Activated T-helper 17 cell treated with anti-CD3 and anti-CD28 coated beads, Interleukin-2, amount 50 U/mL, for 72 hours (primary cell): ENCODE results near the gene FAM78A. TPM values are rescaled to one million over a fixed set of nuclear protein-coding genes. Genes with fewer than 3 reads are reported as not detected.
A peak's percentile ranks its signal among the peaks of the same experiment; 100 is the strongest.
"Not testable (repeated sequence)": the region's sequence is repeated elsewhere in the genome, so short reads cannot be mapped to it uniquely, and the experiment has no call there.

Experiments
- ATAC-seq: fragments of 150-1000 bp; cut with Tn5 transposase; replicated peaks from 2 replicates; pipeline ENCODE4 v1.10.0; 2021; ENCODE audit warnings: mild to moderate bottlenecking, moderate library complexity
- H3K27ac Mint-ChIP-seq: one replicate; pipeline ENCODE4 v1.8.0; 2022; ENCODE audit warnings: mixed read lengths
- H3K27me3 Mint-ChIP-seq: one replicate; pipeline ENCODE4 v1.8.0; 2022; ENCODE audit warnings: mixed read lengths
- H3K36me3 Mint-ChIP-seq: one replicate; pipeline ENCODE4 v1.8.0; 2022; ENCODE audit warnings: low read depth, mild to moderate bottlenecking, mixed read lengths
- H3K4me1 Mint-ChIP-seq: one replicate; pipeline ENCODE4 v1.8.0; 2022; ENCODE audit warnings: mixed read lengths
- H3K4me3 Mint-ChIP-seq: one replicate; pipeline ENCODE4 v1.8.0; 2022; ENCODE audit warnings: mild to moderate bottlenecking, mixed read lengths
- H3K9me3 Mint-ChIP-seq: one replicate; pipeline ENCODE4 v1.8.0; 2022; ENCODE audit warnings: mixed read lengths
- total RNA-seq, 2 donors: library from RNA; stranded (reverse); gene quantifications; one replicate each; pipeline ENCODE4 v1.2.3, GENCODE V29; 2022

The FAM78A gene
- total RNA-seq, 2 donors from 2014 or later = 29.1 to 50.2 TPM

DNA sequence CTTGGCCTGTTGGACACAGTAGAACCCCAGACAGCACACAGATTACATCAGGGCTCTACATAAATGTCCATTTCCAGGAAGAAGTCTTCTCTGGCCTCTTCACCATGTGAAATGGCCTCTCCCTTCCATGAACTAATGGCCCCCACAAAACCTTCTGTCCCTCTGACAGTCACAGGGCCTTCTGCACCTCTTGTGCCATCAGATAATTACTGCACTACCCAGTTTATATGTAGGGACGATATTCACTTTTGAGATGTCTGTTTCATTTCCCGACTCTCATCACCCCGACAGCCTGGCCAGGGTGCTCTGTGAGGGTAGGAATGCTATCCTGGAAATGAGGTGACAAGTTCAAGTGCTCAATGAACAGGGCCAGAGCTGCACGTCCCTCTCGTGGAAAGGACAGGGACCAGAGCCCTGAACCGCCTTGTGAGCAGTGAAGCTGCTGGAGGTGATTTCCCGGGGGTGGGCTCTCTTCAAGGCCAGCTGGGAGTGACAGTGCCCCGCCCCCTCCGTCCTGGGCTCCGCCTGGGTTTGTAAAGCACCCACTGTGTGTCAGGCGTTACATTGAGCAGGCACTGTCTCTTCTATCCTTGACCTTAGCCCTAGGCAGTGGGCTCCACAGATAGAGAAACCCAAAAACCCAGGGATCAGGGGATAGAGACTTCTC, 3.0 kb upstream of the FAM78A start:
- Mint-ChIP-seq H3K9me3 (no peaks in the 10 kb centered on the region), H3K27me3 (peaks cover 6% of the 10 kb centered on the region), H3K36me3 (peaks cover 22% of the 10 kb centered on the region), H3K4me3 (peak overlapping the region; percentile 84), H3K27ac (no peak overlapping the region), H3K4me1 (peaks cover 9% of the 10 kb centered on the region)
- ATAC-seq = no peak

- Mint-ChIP-seq H3K27ac (peak overlapping the region; percentile 90), H3K4me3 (peak overlapping the region; percentile 84), H3K36me3 (peaks cover 28% of the 10 kb centered on the region), H3K4me1 (peaks cover 9% of the 10 kb centered on the region), H3K9me3 (no peaks in the 10 kb centered on the region), H3K27me3 (peaks cover 6% of the 10 kb centered on the region)
- ATAC-seq = no peak
Measured at GRCh38 chr9:131278702-131279111, 2.4 kb upstream of the FAM78A start.

DNA sequence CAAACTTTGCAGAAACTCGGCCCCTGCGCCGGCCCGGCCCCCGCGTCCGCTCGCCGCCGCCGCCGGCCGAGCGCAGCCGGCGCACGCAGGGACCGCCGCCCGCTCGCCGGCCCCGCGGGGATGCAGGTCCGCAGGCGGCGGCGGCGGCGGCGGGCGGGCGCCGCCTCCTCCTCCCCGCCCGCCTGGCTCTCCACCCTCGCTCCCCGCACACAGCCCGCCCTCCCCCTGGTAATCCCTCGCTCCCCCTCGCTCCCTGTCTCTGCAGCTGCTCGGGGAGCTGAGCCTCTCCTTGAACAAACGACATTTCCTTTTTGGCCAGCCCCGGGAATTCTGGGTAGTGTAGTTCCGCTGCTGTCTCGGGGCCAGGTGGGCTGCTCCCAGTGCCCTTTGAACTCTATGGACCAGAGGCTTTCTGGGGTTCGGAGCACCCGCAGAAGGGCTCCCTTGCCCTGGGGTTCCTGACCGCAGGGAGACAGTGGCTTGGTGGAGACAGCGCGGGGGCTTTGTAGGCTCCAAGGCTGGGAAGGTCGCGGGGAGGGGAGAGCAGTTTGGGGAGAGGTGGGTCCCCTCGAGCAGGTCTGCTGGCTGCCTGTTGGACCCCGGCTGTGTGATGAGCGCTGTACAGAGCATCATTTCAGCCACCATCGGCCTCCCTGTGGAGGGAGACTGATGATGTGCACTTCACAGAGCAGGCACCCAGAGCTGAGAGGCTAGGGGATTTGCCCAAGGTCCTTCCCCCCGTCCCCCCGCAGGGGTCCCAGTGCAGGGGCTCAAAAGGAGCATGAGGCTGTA, 1.8 kb upstream of the FAM78A start:
- Mint-ChIP-seq H3K36me3 (peaks cover 34% of the 10 kb centered on the region), H3K4me3 (peak overlapping the region; percentile 84), H3K9me3 (no peaks in the 10 kb centered on the region), H3K4me1 (peaks cover 9% of the 10 kb centered on the region), H3K27me3 (peaks cover 6% of the 10 kb centered on the region), H3K27ac (peak overlapping the region; percentile 90)
- peak; percentile 28 for ATAC-seq

GRCh38 chr9:131277287-131277909, 1.1 kb upstream of the FAM78A start:
- no peak overlapping the region for H3K27ac Mint-ChIP-seq

DNA sequence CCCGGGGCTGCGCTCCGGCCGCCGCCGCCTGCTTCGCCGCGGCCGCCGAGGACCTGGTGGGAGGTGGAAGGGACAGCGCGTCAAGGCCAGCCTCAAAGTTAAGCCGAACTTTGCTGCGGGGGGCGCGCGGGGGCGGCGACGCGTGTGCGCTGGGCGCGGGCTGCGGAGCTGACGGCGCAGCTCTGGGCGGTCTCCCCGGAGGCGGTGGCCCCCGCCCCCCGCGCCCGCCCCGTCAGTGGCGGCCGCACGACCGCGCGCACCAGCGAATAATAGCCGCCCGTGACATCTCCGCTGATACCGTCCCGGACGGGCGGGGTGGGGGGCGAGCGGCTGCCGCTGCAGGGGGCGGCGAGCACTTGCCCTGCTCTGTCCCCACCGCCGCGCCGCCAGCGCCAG, 579 bp upstream of the FAM78A start:
- Mint-ChIP-seq H3K36me3 (peaks cover 45% of the 10 kb centered on the region), H3K27me3 (peaks cover 1% of the 10 kb centered on the region), H3K9me3 (no peaks in the 10 kb centered on the region), H3K4me1 (peaks cover 7% of the 10 kb centered on the region), H3K27ac (no peak overlapping the region), H3K4me3 (peak overlapping the region; percentile 94)
- peak; percentile 20 for ATAC-seq

More at GRCh38 chr9:131277287-131277909, 1.1 kb upstream of the FAM78A start:
- Mint-ChIP-seq H3K27me3 (peaks cover 6% of the 10 kb centered on the region), H3K4me3 (peak overlapping the region; percentile 84), H3K4me1 (peaks cover 8% of the 10 kb centered on the region), H3K9me3 (no peaks in the 10 kb centered on the region), H3K36me3 (peaks cover 40% of the 10 kb centered on the region)
- no peak for ATAC-seq

GRCh38 chr9:131275332-131276093, 797 bp downstream of the FAM78A start:
- no peaks in the 10 kb centered on the region for H3K27me3 Mint-ChIP-seq
- H3K27ac Mint-ChIP-seq = peak overlapping the region; percentile 93
- peaks cover 14% of the 10 kb centered on the region for H3K4me1 Mint-ChIP-seq
- H3K36me3 Mint-ChIP-seq = peaks cover 59% of the 10 kb centered on the region
- peak overlapping the region; percentile 94 for H3K4me3 Mint-ChIP-seq
- no peaks in the 10 kb centered on the region for H3K9me3 Mint-ChIP-seq
- peak; percentile 23 for ATAC-seq

- H3K4me1 Mint-ChIP-seq = peaks cover 20% of the 10 kb centered on the region
- H3K9me3 Mint-ChIP-seq = no peaks in the 10 kb centered on the region
- peak overlapping the region; percentile 94 for H3K4me3 Mint-ChIP-seq
- peak; percentile 38 for ATAC-seq
- H3K36me3 Mint-ChIP-seq = peaks cover 65% of the 10 kb centered on the region
- H3K27ac Mint-ChIP-seq = peak overlapping the region; percentile 93
- H3K27me3 Mint-ChIP-seq = no peaks in the 10 kb centered on the region
Measured at GRCh38 chr9:131274674-131275331, 1.5 kb downstream of the FAM78A start.

- Mint-ChIP-seq H3K4me1 (peaks cover 20% of the 10 kb centered on the region), H3K9me3 (no peaks in the 10 kb centered on the region), H3K27me3 (no peaks in the 10 kb centered on the region), H3K27ac (peak overlapping the region; percentile 93), H3K4me3 (peak overlapping the region; percentile 94), H3K36me3 (peaks cover 65% of the 10 kb centered on the region)
- peak; percentile 3 for ATAC-seq
Measured at GRCh38 chr9:131273856-131274673, 2.2 kb downstream of the FAM78A start.

DNA sequence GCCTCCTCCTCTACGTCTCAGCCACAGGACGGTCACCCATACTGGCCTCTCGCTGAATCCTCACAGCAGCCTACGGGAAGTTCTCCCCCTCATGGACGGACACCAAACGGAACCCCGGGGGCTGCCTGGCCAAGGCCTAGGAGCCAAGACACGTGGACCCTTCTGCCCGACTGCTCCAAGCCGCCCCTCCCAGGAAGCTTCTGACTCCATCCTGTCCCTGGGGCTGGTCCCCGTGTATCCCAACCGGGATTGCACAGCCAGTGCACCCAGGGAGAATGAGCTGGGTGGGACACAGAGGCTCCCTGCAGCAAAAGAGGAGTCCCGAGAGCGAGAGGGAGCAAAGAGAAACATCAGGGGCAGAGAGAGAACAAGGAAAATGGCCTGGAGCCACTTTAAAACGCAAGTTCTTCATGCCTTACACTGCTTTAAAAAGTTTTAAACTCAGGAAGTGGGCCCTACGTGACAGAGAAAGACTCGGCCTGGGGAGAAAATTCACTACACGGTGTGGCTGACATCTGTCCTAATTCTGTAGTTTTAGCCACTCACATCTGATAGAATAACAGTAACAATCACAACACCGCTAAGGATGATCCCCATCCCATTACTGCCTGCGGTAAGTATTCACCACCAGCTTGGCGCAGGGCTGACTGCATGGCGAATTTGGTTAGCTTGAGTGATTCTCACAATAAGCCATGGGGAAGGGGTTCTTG, 3.0 kb downstream of the FAM78A start:
- Mint-ChIP-seq H3K4me1 (peaks cover 20% of the 10 kb centered on the region), H3K36me3 (peaks cover 65% of the 10 kb centered on the region), H3K4me3 (peak overlapping the region; percentile 94)

GRCh38 chr9:131272212-131272611, 4.1 kb downstream of the FAM78A start:
- no peaks in the 10 kb centered on the region for H3K9me3 Mint-ChIP-seq
- peaks cover 65% of the 10 kb centered on the region for H3K36me3 Mint-ChIP-seq
- no peaks in the 10 kb centered on the region for H3K27me3 Mint-ChIP-seq
- peak overlapping the region; percentile 93 for H3K27ac Mint-ChIP-seq
- ATAC-seq = no peak
- H3K4me1 Mint-ChIP-seq = peaks cover 20% of the 10 kb centered on the region
- peak overlapping the region; percentile 94 for H3K4me3 Mint-ChIP-seq

More for the DNA sequence above, 3.0 kb downstream of the FAM78A start:
- no peaks in the 10 kb centered on the region for H3K9me3 Mint-ChIP-seq
- H3K27ac Mint-ChIP-seq = peak overlapping the region; percentile 93
- ATAC-seq = no peak
- no peaks in the 10 kb centered on the region for H3K27me3 Mint-ChIP-seq

- Mint-ChIP-seq H3K27ac (peak overlapping the region; percentile 93), H3K9me3 (no peaks in the 10 kb centered on the region), H3K4me3 (peak overlapping the region; percentile 94), H3K4me1 (peaks cover 23% of the 10 kb centered on the region), H3K27me3 (no peaks in the 10 kb centered on the region), H3K36me3 (peaks cover 67% of the 10 kb centered on the region)
- no peak for ATAC-seq
Measured at GRCh38 chr9:131271506-131271931, 4.8 kb downstream of the FAM78A start.

GRCh38 chr9:131271016-131271273, 5.4 kb downstream of the FAM78A start:
- ATAC-seq, H3K27me3 Mint-ChIP-seq, H3K9me3 Mint-ChIP-seq: not testable (repeated sequence)
- Mint-ChIP-seq H3K4me1 (peaks cover 29% of the 10 kb centered on the region), H3K4me3 (peak overlapping the region; percentile 94), H3K27ac (peak overlapping the region; percentile 93), H3K36me3 (peaks cover 67% of the 10 kb centered on the region)
